ENCODE results near the gene CSF1.
A peak's percentile ranks its signal among the peaks of the same experiment; 100 is the strongest.
"Not testable (repeated sequence)": the region's sequence is repeated elsewhere in the genome, so short reads cannot be mapped to it uniquely, and the experiment has no call there.

The CSF1 gene

GRCh38 chr1:109942434-109942833 lies 31.8 kb downstream of the CSF1 start:
- no peak for DNase-seq (ENCODE audit: low read depth)

DNA sequence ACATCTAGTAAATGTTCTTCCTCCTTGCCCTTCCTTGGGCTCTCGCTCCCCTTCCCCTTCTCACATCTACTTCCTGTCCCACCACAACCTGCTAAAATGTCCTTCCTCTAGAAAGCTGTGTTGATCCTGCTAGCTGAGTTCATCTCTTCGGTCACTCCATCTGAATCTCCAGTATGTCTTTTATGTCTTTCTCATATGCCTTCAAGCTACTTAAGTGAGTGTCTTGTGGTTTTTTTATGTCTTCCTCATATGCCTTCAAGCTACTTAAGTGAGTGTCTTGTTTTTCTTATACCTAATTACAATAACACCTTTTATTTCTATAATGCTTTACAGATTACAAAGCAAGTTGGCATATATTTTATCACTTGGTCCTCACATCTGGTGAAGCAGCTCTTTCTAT lies 33.9 kb downstream of the CSF1 start:
- no peak for DNase-seq (ENCODE audit: low read depth)

- DNase-seq (ENCODE audit: low read depth), result no peak
These were observed 35.9 kb downstream of the CSF1 start for GRCh38 chr1:109946511-109946910.

GRCh38 chr1:109947582-109948284 lies 37.1 kb downstream of the CSF1 start:
- no peak for DNase-seq (ENCODE audit: low read depth)

DNA sequence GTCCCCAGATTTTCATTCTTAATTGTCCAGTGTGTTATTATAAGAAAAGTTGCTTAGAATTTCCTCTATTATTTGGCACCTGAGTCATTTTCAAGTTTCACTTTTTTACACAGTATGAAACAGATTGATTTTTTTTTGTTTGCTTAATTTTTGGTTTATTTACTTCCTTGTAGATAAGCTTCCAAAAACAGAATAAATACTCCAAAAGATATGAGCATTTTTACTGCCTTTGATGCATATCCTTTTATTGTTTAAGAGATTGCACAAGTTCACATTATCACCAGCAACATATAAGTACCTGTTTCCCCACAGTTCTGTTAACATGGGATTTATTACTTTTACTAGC lies 37.6 kb downstream of the CSF1 start:
- no peak for DNase-seq (ENCODE audit: low read depth)

- DNase-seq (ENCODE audit: low read depth), result no peak
These were observed 39.4 kb downstream of the CSF1 start for GRCh38 chr1:109950038-109950437.

DNA sequence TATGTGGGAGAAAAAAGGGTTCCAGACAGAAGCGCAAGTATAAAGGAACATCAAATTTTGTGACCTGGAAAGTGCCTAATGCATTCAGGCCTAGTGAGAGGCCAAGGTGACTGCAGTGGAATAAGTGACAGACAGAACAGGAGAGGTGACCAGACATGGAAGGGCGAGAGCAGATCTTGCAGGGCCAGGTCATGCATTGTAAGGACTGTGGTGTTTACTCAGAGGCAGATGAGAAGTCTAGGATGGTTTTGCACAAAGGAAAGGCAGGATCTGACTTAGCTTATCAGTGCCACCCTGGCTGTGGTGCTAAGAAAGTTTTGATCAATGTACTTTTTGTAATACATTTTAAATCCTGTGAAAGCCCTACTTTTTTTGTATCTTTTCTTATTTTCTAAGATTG lies 39.9 kb downstream of the CSF1 start:
- no peak for DNase-seq (ENCODE audit: low read depth)

GRCh38 chr1:109951501-109951900 lies 40.9 kb downstream of the CSF1 start:
- not testable (repeated sequence) for DNase-seq (ENCODE audit: low read depth)

GRCh38 chr1:109954041-109954512 lies 43.4 kb downstream of the CSF1 start:
- DNase-seq (ENCODE audit: low read depth), result peak; percentile 72

- DNase-seq (ENCODE audit: low read depth), result no peak
These were observed 49.0 kb downstream of the CSF1 start for GRCh38 chr1:109959632-109959973.

DNA sequence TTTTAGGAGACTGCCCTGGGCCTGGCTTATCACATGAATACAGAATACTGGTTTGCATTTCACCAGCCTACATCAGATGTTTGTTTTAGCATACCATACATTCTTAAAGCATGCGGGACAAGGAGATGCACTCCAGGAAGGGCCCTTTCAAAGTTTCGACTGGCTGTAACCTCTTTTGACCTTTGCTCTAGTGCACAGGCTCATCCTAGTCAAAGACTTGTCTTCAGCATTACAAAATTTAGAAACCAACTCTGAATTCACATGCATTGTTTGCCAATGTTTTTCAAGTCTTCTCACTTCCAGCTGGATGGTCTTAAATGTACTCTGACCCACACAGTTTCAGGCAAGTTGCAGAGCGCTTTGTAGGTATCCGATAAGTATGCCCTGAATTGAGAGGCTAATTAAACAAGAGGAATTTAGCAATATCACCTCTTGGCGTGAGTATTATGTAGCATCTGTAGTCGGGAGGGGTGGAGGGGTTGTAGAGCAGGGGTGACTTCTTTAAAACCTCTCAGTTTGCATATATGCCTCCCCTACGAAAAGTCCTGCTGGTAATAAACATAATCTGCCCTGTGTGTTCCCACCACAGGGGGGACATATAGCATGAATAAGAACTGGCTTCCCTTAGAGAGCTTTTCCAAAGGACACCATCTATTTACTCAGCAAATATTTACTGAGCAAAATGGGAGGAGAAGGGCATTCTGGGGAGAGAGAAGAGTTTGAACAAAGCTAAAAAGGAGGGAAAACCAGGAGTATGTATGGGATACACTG lies 49.5 kb downstream of the CSF1 start:
- DNase-seq (ENCODE audit: low read depth), result peak; percentile 77

DNA sequence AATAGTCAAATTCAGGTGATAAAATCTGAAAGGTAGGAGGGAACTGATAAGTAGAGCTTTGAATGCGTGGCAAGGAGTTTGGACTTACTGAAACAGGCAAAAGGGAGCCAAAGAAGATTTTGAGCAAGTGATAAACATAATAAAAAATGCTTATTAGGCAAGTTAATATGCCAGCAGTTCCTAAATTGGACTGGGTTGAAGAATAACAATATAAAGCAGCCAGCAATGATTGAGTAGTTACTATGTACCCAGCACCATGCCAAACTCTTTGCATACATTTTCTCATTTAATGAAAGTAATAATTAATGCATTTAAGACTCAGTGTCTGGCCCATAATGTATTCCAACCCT lies 50.1 kb downstream of the CSF1 start:
- DNase-seq (ENCODE audit: low read depth), result no peak

DNA sequence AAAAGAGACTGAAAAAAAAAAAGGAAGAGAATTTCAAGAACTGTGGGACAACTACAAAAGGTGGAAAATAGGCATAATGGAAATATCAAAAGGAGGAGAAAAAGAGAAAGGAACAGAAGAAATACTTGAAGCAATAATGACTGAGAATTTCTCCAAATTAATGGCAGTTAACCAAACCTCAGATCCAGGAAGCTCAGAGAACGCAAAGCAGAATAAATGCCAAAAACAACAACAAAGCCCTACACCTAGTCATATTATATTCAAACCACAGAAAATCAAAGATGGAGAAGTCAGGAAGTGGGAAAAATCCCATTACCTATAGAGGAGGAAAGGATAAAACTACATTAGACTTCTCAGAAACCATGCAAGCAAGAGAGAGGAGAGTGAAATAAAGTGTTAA lies 53.2 kb downstream of the CSF1 start:
- DNase-seq (ENCODE audit: low read depth), result no peak

DNA sequence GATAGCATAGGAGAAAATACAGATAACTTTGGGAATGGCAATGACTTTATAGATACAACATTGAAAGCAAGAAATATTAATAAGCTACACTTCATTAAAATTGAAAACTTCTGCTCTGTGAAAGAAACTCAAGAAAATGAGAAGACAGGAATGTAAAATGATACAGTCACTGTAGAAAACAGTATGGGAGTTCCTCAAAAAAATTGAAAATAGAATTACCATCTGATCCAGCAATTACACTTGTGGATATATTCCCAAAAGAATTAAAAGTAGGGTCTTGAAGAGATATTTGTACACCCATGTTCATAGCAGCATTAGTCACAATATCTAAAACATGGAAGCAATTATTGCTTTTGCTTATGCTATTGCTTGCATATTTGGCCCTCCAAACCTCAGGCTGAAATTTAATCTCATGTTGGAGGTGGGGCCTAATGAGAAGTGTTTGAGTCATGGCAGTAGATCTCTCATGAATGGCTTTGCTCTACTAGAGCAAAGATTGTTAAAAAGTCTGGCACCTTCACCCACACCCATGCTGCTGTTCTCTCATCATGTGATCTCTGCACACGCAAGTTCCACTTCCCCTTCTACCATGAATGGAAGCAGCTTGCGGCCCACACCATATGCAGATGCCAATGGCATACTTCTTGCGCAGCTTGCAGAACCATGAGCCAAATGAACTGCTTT lies 58.6 kb downstream of the CSF1 start:
- DNase-seq (ENCODE audit: low read depth), result peak; percentile 38

DNA sequence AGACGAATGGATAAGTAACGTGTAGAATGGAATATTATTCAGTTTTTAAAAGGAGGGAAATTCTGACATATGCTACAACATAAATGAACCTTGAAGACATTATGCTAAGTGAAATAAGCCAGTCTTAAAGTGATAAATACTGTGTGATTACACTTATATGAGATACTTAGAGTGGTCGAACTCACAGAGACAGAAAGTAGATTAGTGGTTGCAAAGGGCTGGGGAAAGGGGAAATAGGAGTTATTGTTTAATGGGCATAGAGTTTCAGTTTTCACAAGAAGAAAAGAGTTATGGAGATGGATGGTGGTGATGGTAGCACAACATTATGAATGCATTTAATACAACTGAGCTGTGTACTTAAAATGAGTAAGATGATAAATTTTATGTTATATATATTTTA lies 59.3 kb downstream of the CSF1 start:
- DNase-seq (ENCODE audit: low read depth), result no peak

GRCh38 chr1:109971559-109971958 lies 60.9 kb downstream of the CSF1 start:
- DNase-seq (ENCODE audit: low read depth), result no peak

GRCh38 chr1:109974191-109974590 lies 63.5 kb downstream of the CSF1 start:
- DNase-seq (ENCODE audit: low read depth), result no peak

GRCh38 chr1:109975718-109976117 lies 65.1 kb downstream of the CSF1 start:
- peak; percentile 97 for DNase-seq (ENCODE audit: low read depth)

DNA sequence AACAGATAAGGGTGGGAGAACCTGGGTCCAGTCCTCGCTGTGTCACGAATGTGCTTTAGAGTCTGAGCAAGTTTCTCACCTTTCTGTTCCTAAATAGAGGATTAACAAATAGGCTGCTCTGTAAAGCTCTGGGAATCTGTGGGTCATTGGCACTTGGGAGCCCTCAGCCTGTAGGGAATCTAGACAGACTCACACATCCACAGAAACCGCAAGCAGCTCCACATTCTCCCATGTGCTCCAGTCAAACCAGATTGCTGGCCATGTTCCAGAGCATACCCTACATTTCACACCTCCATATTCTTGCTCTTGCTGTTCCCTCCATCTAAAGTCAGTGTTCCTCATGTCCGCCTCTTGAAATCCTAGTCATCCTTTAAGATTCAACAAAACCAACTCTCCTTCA lies 66.1 kb downstream of the CSF1 start:
- no peak for DNase-seq (ENCODE audit: low read depth)

- no peak for DNase-seq (ENCODE audit: low read depth)
These were observed 66.6 kb downstream of the CSF1 start for GRCh38 chr1:109977225-109977624.

DNA sequence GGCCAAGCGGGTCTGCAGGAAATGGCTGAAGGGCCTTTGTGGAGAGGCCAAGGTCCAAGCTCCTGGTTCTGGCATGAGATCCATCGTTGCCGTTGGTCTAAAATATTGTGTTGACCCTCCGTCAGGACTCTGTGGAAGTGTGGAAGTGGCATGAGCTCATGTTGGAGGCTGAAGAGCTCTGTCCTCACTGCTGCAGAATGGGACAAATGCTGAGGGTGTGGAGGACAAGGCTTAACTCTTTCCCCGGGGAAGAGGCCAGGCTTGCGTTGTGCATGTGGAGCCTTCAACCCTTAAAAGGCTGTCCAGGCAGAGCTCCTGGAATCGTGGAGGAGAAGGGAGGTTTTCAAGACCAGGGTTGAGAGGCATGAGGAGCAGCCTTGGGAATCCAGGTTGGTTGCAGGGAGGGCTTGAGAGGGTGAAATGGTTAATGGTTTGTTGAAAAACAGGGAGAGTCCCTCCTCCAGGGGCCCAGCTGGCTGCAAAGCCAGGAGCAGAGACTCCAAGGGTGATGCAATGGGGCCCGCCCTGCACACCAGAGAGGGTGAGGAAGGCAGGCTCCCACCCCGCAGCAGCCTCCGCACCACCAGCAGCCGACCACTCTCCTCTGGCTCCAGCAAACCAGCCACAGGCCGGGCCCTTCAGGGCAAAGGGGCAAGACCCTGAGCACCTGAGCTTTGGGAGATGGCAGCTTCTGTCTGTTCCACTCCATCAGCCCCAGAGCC lies 67.2 kb downstream of the CSF1 start:
- peak; percentile 70 for DNase-seq (ENCODE audit: low read depth)

DNA sequence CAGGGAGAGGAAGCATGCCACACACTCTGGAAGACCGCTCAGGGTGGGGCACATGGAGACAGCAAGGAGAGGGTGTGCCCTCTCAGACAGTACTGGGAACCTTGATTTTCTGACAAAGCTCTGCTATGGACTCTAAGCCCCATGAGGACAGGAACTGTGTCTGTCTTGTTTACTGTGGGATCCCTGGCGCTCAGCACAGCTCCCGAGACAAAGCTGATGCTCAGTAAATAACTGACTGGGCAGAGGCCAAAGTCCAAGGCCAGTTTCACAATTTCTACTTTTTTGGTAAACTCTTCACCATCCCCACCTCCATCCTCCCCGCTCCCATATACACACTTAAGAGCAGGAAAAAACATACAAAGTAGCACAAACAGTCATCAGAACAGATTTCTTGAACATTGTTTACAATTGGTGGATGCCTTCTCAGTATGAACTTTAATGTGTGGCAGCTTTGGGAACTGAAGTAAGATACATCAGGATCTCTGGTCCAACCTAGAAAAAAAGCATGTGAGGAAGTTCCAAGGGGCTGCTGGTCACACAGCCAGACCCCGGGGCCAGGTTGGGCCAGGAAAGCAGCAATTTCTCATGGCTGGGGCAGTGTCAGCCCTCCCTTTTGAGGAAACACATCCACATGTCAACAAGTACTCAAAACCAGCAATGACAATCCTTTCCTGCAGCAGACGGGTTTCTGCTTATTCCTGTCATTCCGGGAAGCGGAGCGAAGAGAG lies 68.3 kb downstream of the CSF1 start:
- peak; percentile 40 for DNase-seq (ENCODE audit: low read depth)
